ENCODE measurements around the gene CATSPERD. TPM values are rescaled to one million over a fixed set of nuclear protein-coding genes. Genes with fewer than 3 reads are reported as not detected.

Gene CATSPERD
- total and polyA plus RNA-seq, 7 donors, result not detected

GRCh38 chr19:5690125-5690954, 30.1 kb upstream of the CATSPERD start, which contains the start of gene RPL36:
Gene RPL36 (plus strand): TSS chr19:5690295. CDS start chr19:5690508, 213 bp downstream.
- intact Hi-C loops (cut with DNase I), result loop anchor here in 1 of 2 donors (2.0 kb wide), 1 partner anchor 28 kb away; no protein-coding TSS in a partner anchor
- Histone ChIP-seq H3K27me3 (ENCODE audit: insufficient read depth in 3 of 3, low read length in 2 of 3) (no peaks in the 10 kb centered on the region), H3K27ac (peak within 1 kb of the TSS; percentile 91), H3K4me1 (peaks cover 15% of the 10 kb centered on the region), H3K9me3 (no peaks in the 10 kb centered on the region), H3K4me3 (peak within 1 kb of the TSS; percentile 97), H3K36me3 (ENCODE audit: insufficient read depth in 1 of 2, low read depth in 1 of 2) (peaks cover 2 to 37% of the 10 kb centered on the region in 2 donors)
- DNase-seq, result peak; percentile 98 to 99
- 1 to 2% (median 1%) methylated on average over 73 of the region's 73 CpGs for WGBS, 3 donors
- TF ChIP-seq CTCF (IDR thresholded peaks at IDR 0.05), result peak; percentile 93
- ATAC-seq, result peak; percentile 70 to 79 (median 75)

- no peaks in the 10 kb centered on the region for H3K27me3 ChIP-seq (ENCODE audit: insufficient read depth in 3 of 3, low read length in 2 of 3)
- H3K27ac ChIP-seq, result peak overlapping the region; percentile 91
- peak overlapping the region; percentile 97 for H3K4me3 ChIP-seq
- H3K4me1 ChIP-seq, result peaks cover 13% of the 10 kb centered on the region
- H3K36me3 ChIP-seq (ENCODE audit: insufficient read depth in 1 of 2, low read depth in 1 of 2), result peaks cover 7 to 46% of the 10 kb centered on the region in 2 donors
- WGBS, 3 donors, result 10 to 15% (median 14%) methylated on average over 51 to 54 of the region's 54 CpGs
- peak in 1 of 4 donors; percentile 20 for ATAC-seq
- peak; percentile 65 to 85 for DNase-seq
- no peak for TF ChIP-seq CTCF (IDR thresholded peaks at IDR 0.05)
- intact Hi-C loops (cut with DNase I), result loop anchor here in 1 of 2 donors (2.0 kb wide), 1 partner anchor 28 kb away; no protein-coding TSS in a partner anchor
- no peaks in the 10 kb centered on the region for H3K9me3 ChIP-seq
These were observed 29.2 kb upstream of the CATSPERD start for GRCh38 chr19:5690955-5691821.

GRCh38 chr19:5691822-5692722, 28.4 kb upstream of the CATSPERD start:
- H3K36me3 ChIP-seq (ENCODE audit: insufficient read depth in 1 of 2, low read depth in 1 of 2), result peaks cover 10 to 55% of the 10 kb centered on the region in 2 donors
- no peak for ATAC-seq
- WGBS, 3 donors, result 52 to 67% (median 59%) methylated on average over 40 to 42 of the region's 42 CpGs
- no peaks in the 10 kb centered on the region for H3K27me3 ChIP-seq (ENCODE audit: insufficient read depth in 3 of 3, low read length in 2 of 3)
- intact Hi-C loops (cut with DNase I), result loop anchor here in 1 of 2 donors (2.0 kb wide), 1 partner anchor 27 kb away; no protein-coding TSS in a partner anchor
- H3K27ac ChIP-seq, result peak overlapping the region; percentile 91
- H3K9me3 ChIP-seq, result no peaks in the 10 kb centered on the region
- no peak for DNase-seq
- H3K4me1 ChIP-seq, result peaks cover 11% of the 10 kb centered on the region
- TF ChIP-seq CTCF (IDR thresholded peaks at IDR 0.05), result no peak
- peak overlapping the region; percentile 97 for H3K4me3 ChIP-seq

GRCh38 chr19:5692723-5693194, 27.7 kb upstream of the CATSPERD start:
- no peak for TF ChIP-seq CTCF (IDR thresholded peaks at IDR 0.05)
- Histone ChIP-seq H3K27me3 (ENCODE audit: insufficient read depth in 3 of 3, low read length in 2 of 3) (no peaks in the 10 kb centered on the region), H3K36me3 (ENCODE audit: insufficient read depth in 1 of 2, low read depth in 1 of 2) (peaks cover 10 to 56% of the 10 kb centered on the region in 2 donors), H3K27ac (peak overlapping the region; percentile 91), H3K4me3 (no peak overlapping the region), H3K9me3 (no peaks in the 10 kb centered on the region), H3K4me1 (peaks cover 11% of the 10 kb centered on the region)
- ATAC-seq (no peak), DNase-seq (no peak)
- intact Hi-C loops (cut with DNase I), result no loop called here
- whole genome bisulfite sequencing, 3 donors, result 61 to 73% (median 68%) methylated on average over 7 of the region's 7 CpGs
